Erythroblast (primary cell): ENCODE measurements around the gene RNF220.

ENCODE experiments used
- GATA1 ChIP-seq: IDR thresholded peaks from 2 replicates; pipeline ENCODE4 v1.6.1; 2011; ENCODE audit warnings: low read depth, mild to moderate bottlenecking, control low read depth, low read length, moderate library complexity
- POLR2A ChIP-seq: IDR thresholded peaks from 2 replicates; pipeline ENCODE4 v1.6.1; 2011; ENCODE audit warnings: mild to moderate bottlenecking, low read length

GRCh38 chr1:44489481-44489880 is 84.4 kb downstream of the RNF220 start:
- TF ChIP-seq POLR2A (no peak), GATA1 (no peak)
